GM12864 (cell line): ENCODE results near the gene CNTNAP5.

Experiments used
- DNase-seq: peaks from one replicate; pipeline ENCODE4 v3.0.0-alpha.2; 2011; ENCODE audit warnings: low read depth
- H3K4me3 ChIP-seq: 2 replicates; pipeline ENCODE4 v1.5.1; 2011; ENCODE audit warnings: mild to moderate bottlenecking, low read depth, low read length, control low read depth
- CTCF ChIP-seq: IDR thresholded peaks from 2 replicates; pipeline ENCODE4 v1.5.1; 2011; ENCODE audit warnings: low read depth, mild to moderate bottlenecking, moderate library complexity, low read length, control low read depth, inconsistent platforms; ENCODE audit errors: missing control alignments

Gene CNTNAP5

GRCh38 chr2:124882423-124882822, 857.3 kb downstream of the CNTNAP5 start:
- no peak overlapping the region for H3K4me3 ChIP-seq
- TF ChIP-seq CTCF: no peak
- no peak for DNase-seq

GRCh38 chr2:124883595-124883994, 858.5 kb downstream of the CNTNAP5 start:
- H3K4me3 ChIP-seq: no peak overlapping the region
- no peak for DNase-seq
- no peak for TF ChIP-seq CTCF

- no peak overlapping the region for H3K4me3 ChIP-seq
- DNase-seq: no peak
- TF ChIP-seq CTCF: no peak
Measured at GRCh38 chr2:124884315-124884714, 859.2 kb downstream of the CNTNAP5 start.

GRCh38 chr2:124886216-124886615, 861.1 kb downstream of the CNTNAP5 start:
- DNase-seq: no peak
- no peak for TF ChIP-seq CTCF
- no peak overlapping the region for H3K4me3 ChIP-seq

- no peak for DNase-seq
- TF ChIP-seq CTCF: no peak
- no peak overlapping the region for H3K4me3 ChIP-seq
Measured at GRCh38 chr2:124887466-124887865, 862.4 kb downstream of the CNTNAP5 start.

GRCh38 chr2:124888431-124888830, 863.3 kb downstream of the CNTNAP5 start:
- DNase-seq: no peak
- no peak overlapping the region for H3K4me3 ChIP-seq
- no peak for TF ChIP-seq CTCF

GRCh38 chr2:124894199-124894598, 869.1 kb downstream of the CNTNAP5 start:
- no peak for DNase-seq
- no peak overlapping the region for H3K4me3 ChIP-seq
- TF ChIP-seq CTCF: no peak
